ENCODE results near the gene DEPDC4. TPM values are rescaled to one million over a fixed set of nuclear protein-coding genes. Genes with fewer than 3 reads are reported as not detected.
"Not testable (repeated sequence)": the region's sequence is repeated elsewhere in the genome, so short reads cannot be mapped to it uniquely, and the experiment has no call there.

The DEPDC4 gene
- 1 to 10 TPM; 1.6 to 2.8 TPM for total RNA-seq

- Mint-ChIP-seq H3K27ac (peak within 1 kb of the TSS; percentile 99), H3K36me3 (ENCODE audit: low read depth) (peaks cover 2% of the 10 kb centered on the region), H3K9me3 (ENCODE audit: insufficient read depth) (no peaks in the 10 kb centered on the region), H3K4me1 (ENCODE audit: low read depth) (peaks cover 23% of the 10 kb centered on the region), H3K27me3 (ENCODE audit: low read depth) (no peaks in the 10 kb centered on the region), H3K4me3 (peak within 1 kb of the TSS; percentile 90)
- ChIA-PET CTCF (interaction anchor here (1.1 to 1.8 kb wide), 4 partner anchors 12 to 129 kb away, joined by 3 to 7 read pairs (median 3); no protein-coding TSS in a partner anchor), POLR2A (interaction anchor here (0.6 to 4.3 kb wide), 4 partner anchors 9 to 276 kb away, joined by 3 to 37 read pairs (median 4); partner anchors contain the start of gene ACTR6)
- ATAC-seq (peak; percentile 88), DNase-seq (peak; percentile 94)
Measured at GRCh38 chr12:100266835-100267602, at the start of gene DEPDC4, which contains the start of gene SCYL2. Gene DEPDC4, minus strand, starts transcription at chr12:100267079. Its CDS starts 3 bp downstream, at chr12:100267076. Gene SCYL2, plus strand, starts transcription at chr12:100267177. Its CDS starts 15,794 bp downstream, at chr12:100282971.

- ATAC-seq (no peak), DNase-seq (no peak)
- Mint-ChIP-seq H3K9me3 (ENCODE audit: insufficient read depth) (no peaks in the 10 kb centered on the region), H3K27ac (no peak overlapping the region), H3K27me3 (ENCODE audit: low read depth) (no peaks in the 10 kb centered on the region), H3K4me1 (ENCODE audit: low read depth) (no peaks in the 10 kb centered on the region), H3K36me3 (ENCODE audit: low read depth) (peaks cover 10% of the 10 kb centered on the region), H3K4me3 (no peak overlapping the region)
- CTCF ChIA-PET, result no interaction called here
- POLR2A ChIA-PET, result no interaction called here
Measured at GRCh38 chr12:100311317-100311716, 44.4 kb upstream of the DEPDC4 start.

- H3K4me3 Mint-ChIP-seq; ATAC-seq; H3K27ac Mint-ChIP-seq; POLR2A ChIA-PET; CTCF ChIA-PET; DNase-seq; H3K4me1 Mint-ChIP-seq (ENCODE audit: low read depth); H3K27me3 Mint-ChIP-seq (ENCODE audit: low read depth): not testable (repeated sequence)
- H3K36me3 Mint-ChIP-seq (ENCODE audit: low read depth), result peaks cover 36% of the 10 kb centered on the region
- peaks cover 13% of the 10 kb centered on the region for H3K9me3 Mint-ChIP-seq (ENCODE audit: insufficient read depth)
Measured at GRCh38 chr12:100308138-100308537, 41.3 kb upstream of the DEPDC4 start.

GRCh38 chr12:100304334-100304733 lies 37.5 kb upstream of the DEPDC4 start:
- POLR2A ChIA-PET; DNase-seq; H3K27ac Mint-ChIP-seq; ATAC-seq; H3K4me1 Mint-ChIP-seq (ENCODE audit: low read depth); H3K27me3 Mint-ChIP-seq (ENCODE audit: low read depth); CTCF ChIA-PET; H3K4me3 Mint-ChIP-seq: not testable (repeated sequence)
- H3K36me3 Mint-ChIP-seq (ENCODE audit: low read depth), result peaks cover 67% of the 10 kb centered on the region
- peaks cover 21% of the 10 kb centered on the region for H3K9me3 Mint-ChIP-seq (ENCODE audit: insufficient read depth)

- POLR2A ChIA-PET, result no interaction called here
- Mint-ChIP-seq H3K27me3 (ENCODE audit: low read depth) (no peaks in the 10 kb centered on the region), H3K36me3 (ENCODE audit: low read depth) (peaks cover 69% of the 10 kb centered on the region), H3K27ac (no peak overlapping the region), H3K9me3 (ENCODE audit: insufficient read depth) (peaks cover 21% of the 10 kb centered on the region), H3K4me1 (ENCODE audit: low read depth) (peaks cover 6% of the 10 kb centered on the region), H3K4me3 (no peak overlapping the region)
- DNase-seq, result no peak
- CTCF ChIA-PET, result no interaction called here
- ATAC-seq, result no peak
Measured at GRCh38 chr12:100303831-100304230, 37.0 kb upstream of the DEPDC4 start.

- no peaks in the 10 kb centered on the region for H3K27me3 Mint-ChIP-seq (ENCODE audit: low read depth)
- H3K4me1 Mint-ChIP-seq (ENCODE audit: low read depth), result peaks cover 6% of the 10 kb centered on the region
- H3K27ac Mint-ChIP-seq, result no peak overlapping the region
- peaks cover 71% of the 10 kb centered on the region for H3K36me3 Mint-ChIP-seq (ENCODE audit: low read depth)
- ChIA-PET CTCF (no interaction called here), POLR2A (no interaction called here)
- DNase-seq, result no peak
- no peak for ATAC-seq
- H3K9me3 Mint-ChIP-seq (ENCODE audit: insufficient read depth), result peaks cover 21% of the 10 kb centered on the region
- H3K4me3 Mint-ChIP-seq, result no peak overlapping the region
Measured at GRCh38 chr12:100302081-100302480, 35.2 kb upstream of the DEPDC4 start.

- Mint-ChIP-seq H3K27me3 (ENCODE audit: low read depth) (no peaks in the 10 kb centered on the region), H3K4me1 (ENCODE audit: low read depth) (no peaks in the 10 kb centered on the region), H3K9me3 (ENCODE audit: insufficient read depth) (peaks cover under 1% of the 10 kb centered on the region), H3K36me3 (ENCODE audit: low read depth) (peaks cover 34% of the 10 kb centered on the region), H3K27ac (no peak overlapping the region), H3K4me3 (no peak overlapping the region)
- CTCF ChIA-PET, result interaction anchor here (1.6 kb wide), 1 partner anchor 109 kb away, joined by 4 read pairs; no protein-coding TSS in a partner anchor
- POLR2A ChIA-PET, result no interaction called here
- DNase-seq (no peak), ATAC-seq (no peak)
Measured at GRCh38 chr12:100295764-100296555, 29.1 kb upstream of the DEPDC4 start.

GRCh38 chr12:100294366-100294765 lies 27.5 kb upstream of the DEPDC4 start:
- H3K36me3 Mint-ChIP-seq (ENCODE audit: low read depth), result peaks cover 20% of the 10 kb centered on the region
- POLR2A ChIA-PET; H3K9me3 Mint-ChIP-seq (ENCODE audit: insufficient read depth); H3K27ac Mint-ChIP-seq; H3K27me3 Mint-ChIP-seq (ENCODE audit: low read depth); H3K4me3 Mint-ChIP-seq; CTCF ChIA-PET; ATAC-seq; DNase-seq; H3K4me1 Mint-ChIP-seq (ENCODE audit: low read depth): not testable (repeated sequence)

- H3K36me3 Mint-ChIP-seq (ENCODE audit: low read depth), result peaks cover 13% of the 10 kb centered on the region
- no peak for DNase-seq
- H3K27ac Mint-ChIP-seq, result no peak overlapping the region
- H3K9me3 Mint-ChIP-seq (ENCODE audit: insufficient read depth), result no peaks in the 10 kb centered on the region
- H3K4me3 Mint-ChIP-seq, result no peak overlapping the region
- ChIA-PET POLR2A (no interaction called here), CTCF (no interaction called here)
- no peaks in the 10 kb centered on the region for H3K27me3 Mint-ChIP-seq (ENCODE audit: low read depth)
- ATAC-seq, result no peak
- no peaks in the 10 kb centered on the region for H3K4me1 Mint-ChIP-seq (ENCODE audit: low read depth)
Measured at GRCh38 chr12:100293017-100293416, 26.1 kb upstream of the DEPDC4 start.

- ChIA-PET CTCF (no interaction called here), POLR2A (no interaction called here)
- DNase-seq (no peak), ATAC-seq (no peak)
- no peaks in the 10 kb centered on the region for H3K9me3 Mint-ChIP-seq (ENCODE audit: insufficient read depth)
- H3K4me3 Mint-ChIP-seq, result no peak overlapping the region
- H3K27ac Mint-ChIP-seq, result no peak overlapping the region
- H3K27me3 Mint-ChIP-seq (ENCODE audit: low read depth), result no peaks in the 10 kb centered on the region
- H3K4me1 Mint-ChIP-seq (ENCODE audit: low read depth), result no peaks in the 10 kb centered on the region
- peaks cover 13% of the 10 kb centered on the region for H3K36me3 Mint-ChIP-seq (ENCODE audit: low read depth)
Measured at GRCh38 chr12:100290016-100290415, 23.1 kb upstream of the DEPDC4 start.

- ChIA-PET POLR2A (no interaction called here), CTCF (no interaction called here)
- H3K4me3 Mint-ChIP-seq, result no peak overlapping the region
- peaks cover 13% of the 10 kb centered on the region for H3K36me3 Mint-ChIP-seq (ENCODE audit: low read depth)
- DNase-seq, result no peak
- ATAC-seq, result no peak
- H3K9me3 Mint-ChIP-seq (ENCODE audit: insufficient read depth), result no peaks in the 10 kb centered on the region
- no peaks in the 10 kb centered on the region for H3K27me3 Mint-ChIP-seq (ENCODE audit: low read depth)
- no peak overlapping the region for H3K27ac Mint-ChIP-seq
- H3K4me1 Mint-ChIP-seq (ENCODE audit: low read depth), result no peaks in the 10 kb centered on the region
Measured at GRCh38 chr12:100289038-100289437, 22.2 kb upstream of the DEPDC4 start.

GRCh38 chr12:100284556-100284955 lies 17.7 kb upstream of the DEPDC4 start:
- H3K36me3 Mint-ChIP-seq (ENCODE audit: low read depth); ATAC-seq; CTCF ChIA-PET; H3K9me3 Mint-ChIP-seq (ENCODE audit: insufficient read depth); H3K27ac Mint-ChIP-seq; H3K27me3 Mint-ChIP-seq (ENCODE audit: low read depth); H3K4me3 Mint-ChIP-seq; H3K4me1 Mint-ChIP-seq (ENCODE audit: low read depth); DNase-seq: not testable (repeated sequence)
- POLR2A ChIA-PET, result interaction anchor here (0.7 kb wide), 1 partner anchor 16 kb away, joined by 3 read pairs; no protein-coding TSS in a partner anchor
